ENCODE measurements around the gene OLFML2B.

Gene OLFML2B

DNA sequence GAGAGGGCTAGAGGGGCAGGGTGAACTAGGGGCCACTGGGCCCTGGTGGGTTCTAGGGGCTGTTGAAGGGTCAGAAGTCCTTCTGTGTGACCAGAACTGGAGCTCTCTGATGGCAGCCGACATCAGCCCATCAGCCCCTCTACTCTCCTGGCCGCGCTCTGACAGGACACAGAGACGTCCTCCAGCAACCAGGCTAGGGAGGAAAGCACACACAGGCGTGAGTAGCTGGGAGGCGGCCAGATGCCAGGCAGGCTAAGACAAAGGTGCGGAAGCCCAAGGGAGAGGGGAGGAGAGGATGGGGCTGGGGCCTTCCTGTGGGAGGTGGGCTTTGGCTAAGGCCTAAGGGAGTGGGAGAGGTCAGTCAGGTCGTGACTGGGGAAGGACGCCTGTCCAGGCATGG, 50.8 kb downstream of the OLFML2B start:
- no peak for DNase-seq

DNA sequence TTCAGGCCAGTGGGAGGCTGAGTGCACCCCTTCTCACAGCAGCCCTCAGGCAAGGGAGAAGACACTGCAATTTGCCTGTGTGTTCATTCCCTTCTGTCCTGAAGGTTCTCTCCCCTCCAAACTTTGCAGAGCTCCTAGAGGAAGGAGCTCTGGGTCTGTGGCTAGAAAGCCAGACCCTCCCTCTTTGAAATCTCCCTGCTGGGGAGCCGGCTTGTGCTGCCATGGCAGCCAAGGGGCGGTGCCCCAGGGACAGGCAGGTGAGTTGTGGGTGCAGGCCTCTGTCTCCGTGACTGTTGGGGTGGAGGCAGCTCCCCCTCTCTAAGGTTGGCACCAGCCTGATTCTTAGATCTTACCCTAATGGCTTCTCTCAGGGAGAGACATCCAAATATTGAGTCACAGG, 53.0 kb downstream of the OLFML2B start:
- DNase-seq = no peak

GRCh38 chr1:161970036-161970435, 53.6 kb downstream of the OLFML2B start:
- no peak for DNase-seq

DNA sequence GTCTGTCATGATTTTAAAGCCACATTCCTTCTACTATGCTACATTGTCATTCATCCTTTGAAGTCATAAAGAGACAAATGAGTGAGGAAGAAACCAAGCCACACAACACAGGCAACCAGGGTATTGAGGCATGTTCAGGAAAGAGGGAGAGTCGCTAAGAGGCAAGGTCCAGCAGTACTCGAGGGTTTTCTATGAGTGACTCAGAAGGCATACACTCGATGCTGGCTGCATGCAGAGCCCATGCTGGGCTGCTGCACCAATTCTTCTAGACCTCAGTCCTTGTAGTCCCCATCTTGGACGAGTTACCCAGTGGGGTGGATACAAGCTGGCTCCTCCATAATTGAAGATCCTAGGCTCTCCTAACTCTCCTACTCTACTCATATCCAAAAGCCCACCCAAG, 57.6 kb downstream of the OLFML2B start:
- DNase-seq = no peak

GRCh38 chr1:161962091-161962887, 61.4 kb downstream of the OLFML2B start:
- no peak for DNase-seq

GRCh38 chr1:161958425-161958824, 65.2 kb downstream of the OLFML2B start:
- no peak for DNase-seq

DNA sequence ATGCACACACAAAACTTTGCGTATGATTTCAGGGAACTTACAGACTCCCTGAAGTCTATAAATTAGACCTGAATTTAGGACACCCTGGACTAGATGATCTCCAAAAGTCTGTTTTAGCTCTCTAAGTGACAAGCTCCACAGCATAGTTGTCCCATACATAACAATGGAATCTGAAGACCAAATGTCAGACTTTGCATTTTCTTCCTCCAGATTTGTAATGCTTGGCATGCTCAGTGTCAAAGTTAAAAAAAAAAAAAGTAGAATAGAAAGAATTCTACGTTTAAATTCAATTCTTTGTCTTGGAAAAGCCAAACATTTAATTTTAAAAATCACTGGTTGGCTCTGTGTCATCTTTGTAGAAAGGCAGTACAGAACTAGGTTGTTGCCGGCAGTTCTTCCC, 66.7 kb downstream of the OLFML2B start:
- DNase-seq = no peak

DNA sequence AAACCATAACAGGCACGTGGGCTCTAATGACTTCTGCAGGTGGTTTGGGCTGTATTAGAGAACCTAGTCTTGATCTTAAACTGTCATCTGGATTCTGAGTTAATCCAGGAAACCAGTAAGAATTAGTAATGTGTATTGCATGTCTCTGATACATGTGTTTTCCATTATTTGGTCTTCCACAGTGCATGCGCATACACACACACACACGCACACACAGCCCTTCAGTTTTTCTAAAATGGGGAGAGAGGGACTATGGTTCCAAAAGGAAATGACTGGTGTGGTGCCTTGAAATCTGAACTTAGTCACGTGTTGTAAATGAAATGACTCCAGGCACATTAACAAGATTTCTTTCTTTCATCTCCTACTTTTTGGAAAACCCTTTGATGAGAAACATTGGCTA, 67.6 kb downstream of the OLFML2B start:
- no peak for DNase-seq

- DNase-seq = no peak
Measured at GRCh38 chr1:161955606-161956005, 68.1 kb downstream of the OLFML2B start.

- no peak for DNase-seq
Measured at GRCh38 chr1:161954466-161954865, 69.2 kb downstream of the OLFML2B start.

DNA sequence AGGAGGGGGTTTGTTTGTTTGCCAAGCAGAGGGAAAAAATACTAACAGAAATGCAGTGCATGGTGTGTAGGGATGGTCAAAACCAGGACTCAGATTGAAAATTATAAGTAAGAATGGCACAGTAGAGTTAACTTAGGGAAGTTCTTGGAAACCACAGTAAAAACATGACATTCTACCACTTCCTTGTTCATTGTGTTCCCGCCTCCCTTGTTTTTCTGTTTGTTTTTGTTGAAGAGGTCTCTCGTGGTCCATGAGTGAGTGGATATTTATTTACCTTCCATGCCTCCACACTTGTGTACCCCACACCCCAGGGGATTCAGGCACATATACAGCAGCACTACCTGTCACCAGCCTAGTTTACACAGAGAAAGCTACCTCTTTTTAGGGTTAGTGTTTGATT, 69.6 kb downstream of the OLFML2B start:
- DNase-seq = no peak

GRCh38 chr1:161953256-161953920, 70.3 kb downstream of the OLFML2B start:
- DNase-seq = no peak

- DNase-seq = no peak
Measured at GRCh38 chr1:161952607-161953172, 71.0 kb downstream of the OLFML2B start.

- no peak for DNase-seq
Measured at GRCh38 chr1:161951646-161952045, 72.0 kb downstream of the OLFML2B start.

DNA sequence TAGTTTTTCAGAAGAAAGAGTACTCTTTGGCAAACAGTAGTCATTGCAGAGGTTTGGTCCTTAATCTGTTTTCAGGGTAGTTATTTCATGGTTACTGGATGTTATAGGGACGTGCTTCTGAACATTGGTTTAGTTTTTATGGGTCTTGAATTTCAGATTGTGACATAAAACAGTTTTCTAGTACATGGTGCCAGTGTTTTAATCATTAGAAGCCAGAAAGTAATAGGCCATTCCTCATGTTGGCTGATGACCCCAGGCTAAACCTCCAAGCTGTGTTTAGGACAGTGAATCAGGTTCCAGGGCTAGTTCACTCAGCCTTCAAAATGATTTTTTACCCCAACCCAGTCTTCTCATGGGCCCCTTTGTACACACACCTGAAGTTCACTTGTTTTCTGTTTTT, 73.3 kb downstream of the OLFML2B start:
- DNase-seq = no peak

DNA sequence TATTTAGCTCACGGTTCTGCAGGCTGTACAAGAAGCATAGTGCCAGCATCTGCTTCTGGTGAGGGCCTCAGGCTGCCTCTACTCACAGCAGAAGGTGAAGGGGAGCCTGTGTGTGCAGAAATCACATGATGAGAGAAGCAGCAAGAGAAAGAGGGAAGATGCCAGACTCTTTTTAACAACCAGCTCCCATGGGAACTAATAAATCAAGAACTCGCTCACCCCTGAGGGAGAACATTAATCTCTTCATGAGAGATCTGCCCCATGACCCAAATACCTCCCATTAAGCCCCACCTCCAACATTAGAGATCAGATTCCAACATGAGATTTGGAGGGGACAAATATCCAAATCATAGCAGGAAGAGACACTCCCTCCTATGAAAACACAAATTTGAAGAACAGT, 74.1 kb downstream of the OLFML2B start:
- DNase-seq = no peak

DNA sequence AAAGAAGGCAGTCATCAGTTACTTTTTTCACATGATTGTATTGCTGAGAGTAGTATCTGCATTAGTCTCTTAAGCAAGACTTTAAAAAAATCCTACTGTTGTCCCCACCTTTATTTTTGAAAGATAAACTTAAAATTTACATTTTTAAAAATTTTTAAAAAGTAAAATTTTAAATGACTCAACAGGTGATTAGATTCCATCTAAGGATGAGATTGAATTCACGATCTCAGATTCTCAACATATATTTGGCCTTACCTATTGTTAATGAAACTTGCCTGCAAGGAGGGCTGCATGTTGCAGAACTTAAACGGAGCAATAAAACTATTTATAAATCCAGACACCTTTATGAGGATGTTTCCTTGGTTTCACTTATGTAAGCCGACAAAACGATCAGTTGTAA, 75.2 kb downstream of the OLFML2B start:
- DNase-seq = no peak

- DNase-seq = no peak
Measured at GRCh38 chr1:161946071-161946987, 77.3 kb downstream of the OLFML2B start.

DNA sequence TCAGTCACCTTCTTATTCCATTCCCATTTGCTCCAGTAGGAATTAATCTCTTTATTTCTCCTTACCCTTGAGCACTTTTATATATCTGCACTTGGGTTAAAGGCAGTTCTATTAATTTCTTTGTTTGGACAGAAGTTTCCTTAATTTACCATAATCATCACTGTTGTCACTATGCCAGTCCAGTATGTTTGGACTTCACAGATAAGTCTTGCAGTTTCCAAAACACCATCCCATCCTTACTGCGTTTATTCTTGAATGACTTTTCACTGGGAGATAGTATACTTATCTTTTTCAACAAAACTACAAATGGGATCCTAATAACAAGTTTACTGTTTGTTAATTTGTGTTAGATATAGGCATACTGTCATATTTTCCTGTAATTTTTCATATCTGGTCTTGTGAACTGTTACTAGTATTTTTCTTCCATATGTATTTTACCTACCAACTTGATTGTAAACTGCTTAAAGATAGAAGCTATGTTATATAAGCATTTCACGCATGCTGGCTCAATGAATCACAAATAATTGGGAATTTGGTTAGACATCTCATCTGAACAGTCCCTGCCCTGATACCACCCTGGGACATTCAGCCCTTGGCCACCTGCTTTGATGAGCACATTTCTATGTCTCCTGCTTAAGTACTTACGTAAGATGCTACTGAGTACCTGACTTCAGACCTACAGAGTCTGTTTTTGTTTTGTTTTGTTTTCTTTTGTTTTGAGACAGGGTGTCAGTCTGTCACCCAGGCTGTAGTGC, 78.2 kb downstream of the OLFML2B start:
- no peak for DNase-seq

- DNase-seq = no peak
Measured at GRCh38 chr1:161944381-161944780, 79.3 kb downstream of the OLFML2B start.

- DNase-seq = no peak
Measured at GRCh38 chr1:161943737-161944136, 79.9 kb downstream of the OLFML2B start.

DNA sequence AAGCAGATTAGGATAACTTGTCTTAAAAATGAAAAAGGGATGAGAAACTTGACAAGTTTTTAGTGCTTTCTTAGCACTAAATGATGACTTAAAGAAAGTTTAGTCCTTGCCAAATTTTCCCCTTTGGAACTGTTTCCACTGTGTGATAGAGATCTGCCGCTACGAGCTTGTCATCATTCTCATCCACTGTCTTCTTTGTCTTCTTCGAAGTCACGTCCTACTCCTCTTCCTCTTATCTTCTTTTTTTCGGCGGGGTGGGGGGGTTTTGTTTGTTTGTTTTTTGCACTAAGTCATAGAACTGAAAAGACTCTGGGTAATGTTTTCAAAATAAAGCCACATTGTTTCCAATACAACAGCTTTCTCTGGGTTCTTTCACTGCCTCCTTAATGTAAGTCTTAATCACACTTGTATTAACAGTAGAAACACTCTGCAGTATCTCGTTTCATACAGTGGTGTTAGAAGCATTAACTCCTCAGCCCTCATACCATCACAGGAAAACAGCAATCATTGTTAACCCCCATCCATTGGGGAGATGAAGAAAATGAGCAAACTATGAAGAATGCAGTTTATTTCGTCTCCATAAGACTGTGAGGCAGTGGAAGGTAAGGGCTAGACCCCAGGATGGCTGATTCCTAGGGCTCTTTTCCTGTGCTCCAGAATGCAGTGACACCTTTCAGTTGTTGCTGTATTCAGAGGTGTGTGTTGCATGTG, 81.8 kb downstream of the OLFML2B start:
- DNase-seq = no peak
